22Rv1 (cell line): ENCODE measurements around the gene GNG7.
"Not testable (repeated sequence)": the region's sequence is repeated elsewhere in the genome, so short reads cannot be mapped to it uniquely, and the experiment has no call there.

ENCODE experiments used
- H3K27ac ChIP-seq: fragments of 450-650 bp; 2 replicates; pipeline ENCODE4 v1.5.1; 2017
- ZFX ChIP-seq: fragments of 450-650 bp; IDR thresholded peaks from 2 replicates; pipeline ENCODE4 v1.6.1; 2017; ENCODE audit warnings: antibody characterized with exemption, borderline replicate concordance
- TF ChIP-seq, protein P1 (sequence below): fragments of 450-650 bp; IDR thresholded peaks from 2 replicates; pipeline ENCODE4 v1.5.1; 2017; ENCODE audit warnings: mild to moderate bottlenecking

GNG7 gene

DNA sequence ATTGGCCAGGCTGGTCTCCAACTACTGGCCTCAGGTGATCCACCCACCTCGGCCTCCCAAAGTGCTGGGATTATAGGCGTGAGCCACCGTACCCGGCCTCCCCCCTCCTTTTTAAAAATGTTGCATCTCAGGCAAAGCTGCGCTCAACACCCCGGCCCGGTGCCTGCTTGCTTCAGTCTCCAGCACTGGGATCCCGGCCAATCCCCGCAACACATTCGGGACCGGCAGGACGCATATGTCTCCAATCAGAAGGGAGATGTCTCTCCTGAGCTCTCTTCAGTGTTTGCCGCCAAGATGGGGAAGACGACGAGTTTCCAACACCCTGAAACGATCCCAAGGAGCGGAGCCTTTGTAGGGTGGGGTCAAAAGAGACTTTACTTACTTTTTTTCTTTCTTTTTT lies 16.1 kb downstream of the GNG7 start:
- no peak for TF ChIP-seq ZFX
- TF ChIP-seq, protein P1, sequence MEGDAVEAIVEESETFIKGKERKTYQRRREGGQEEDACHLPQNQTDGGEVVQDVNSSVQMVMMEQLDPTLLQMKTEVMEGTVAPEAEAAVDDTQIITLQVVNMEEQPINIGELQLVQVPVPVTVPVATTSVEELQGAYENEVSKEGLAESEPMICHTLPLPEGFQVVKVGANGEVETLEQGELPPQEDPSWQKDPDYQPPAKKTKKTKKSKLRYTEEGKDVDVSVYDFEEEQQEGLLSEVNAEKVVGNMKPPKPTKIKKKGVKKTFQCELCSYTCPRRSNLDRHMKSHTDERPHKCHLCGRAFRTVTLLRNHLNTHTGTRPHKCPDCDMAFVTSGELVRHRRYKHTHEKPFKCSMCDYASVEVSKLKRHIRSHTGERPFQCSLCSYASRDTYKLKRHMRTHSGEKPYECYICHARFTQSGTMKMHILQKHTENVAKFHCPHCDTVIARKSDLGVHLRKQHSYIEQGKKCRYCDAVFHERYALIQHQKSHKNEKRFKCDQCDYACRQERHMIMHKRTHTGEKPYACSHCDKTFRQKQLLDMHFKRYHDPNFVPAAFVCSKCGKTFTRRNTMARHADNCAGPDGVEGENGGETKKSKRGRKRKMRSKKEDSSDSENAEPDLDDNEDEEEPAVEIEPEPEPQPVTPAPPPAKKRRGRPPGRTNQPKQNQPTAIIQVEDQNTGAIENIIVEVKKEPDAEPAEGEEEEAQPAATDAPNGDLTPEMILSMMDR = no peak
- H3K27ac ChIP-seq = no peak overlapping the region

DNA sequence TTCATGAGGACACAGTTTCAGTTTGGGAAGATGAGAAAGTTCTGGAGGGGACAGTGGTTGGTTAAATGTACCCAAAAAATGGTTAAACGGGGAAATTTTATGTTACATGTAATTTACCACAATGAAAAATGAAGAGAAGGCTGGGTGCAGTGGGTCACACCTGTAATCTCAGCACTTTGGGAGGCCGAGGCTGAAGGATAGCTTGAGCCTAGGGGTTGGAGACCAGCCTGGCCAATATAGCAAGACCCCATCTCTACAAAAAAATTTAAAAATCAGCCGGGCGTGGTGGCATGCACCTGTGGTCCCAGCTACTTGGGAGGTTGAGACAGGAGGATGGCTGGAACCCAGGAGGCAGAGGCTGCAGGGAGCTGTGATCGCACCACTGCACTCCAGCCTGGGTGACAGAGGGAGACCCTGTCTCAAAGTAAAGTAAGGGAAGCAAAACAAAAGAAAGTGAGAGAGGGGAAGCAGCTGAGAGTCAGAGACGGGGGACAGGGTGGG lies 17.2 kb downstream of the GNG7 start:
- no peak overlapping the region for H3K27ac ChIP-seq
- TF ChIP-seq, protein P1 = no peak
- no peak for TF ChIP-seq ZFX

DNA sequence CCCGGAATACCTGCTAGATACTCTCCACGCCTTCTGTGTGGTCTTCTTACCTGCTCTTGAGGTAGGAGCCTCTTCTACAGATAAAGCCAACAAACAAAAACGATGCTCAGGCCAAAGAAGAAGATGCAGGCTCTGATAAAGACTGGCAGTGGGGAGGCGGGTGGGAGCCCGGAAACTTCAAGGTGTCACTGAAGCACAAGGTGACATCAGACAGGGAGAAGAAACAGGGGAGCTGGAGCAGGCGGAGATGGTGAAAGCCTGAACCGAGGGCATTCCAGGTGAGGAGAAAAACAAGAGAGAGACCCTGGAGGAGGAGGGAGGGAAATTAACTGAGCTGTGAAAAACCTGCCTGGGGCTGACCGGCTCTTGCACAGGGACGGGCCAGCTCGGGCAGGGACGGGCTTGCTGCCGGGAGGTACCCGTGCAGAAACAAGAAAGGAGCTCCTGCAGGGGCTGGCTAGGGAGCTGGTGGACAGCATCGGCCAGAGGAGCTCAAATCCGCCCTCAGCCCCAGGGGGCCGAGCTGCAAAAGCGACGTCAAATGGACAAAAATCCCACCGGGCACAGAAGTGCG lies 19.0 kb downstream of the GNG7 start:
- TF ChIP-seq ZFX = no peak
- TF ChIP-seq, protein P1 = no peak
- H3K27ac ChIP-seq = no peak overlapping the region

DNA sequence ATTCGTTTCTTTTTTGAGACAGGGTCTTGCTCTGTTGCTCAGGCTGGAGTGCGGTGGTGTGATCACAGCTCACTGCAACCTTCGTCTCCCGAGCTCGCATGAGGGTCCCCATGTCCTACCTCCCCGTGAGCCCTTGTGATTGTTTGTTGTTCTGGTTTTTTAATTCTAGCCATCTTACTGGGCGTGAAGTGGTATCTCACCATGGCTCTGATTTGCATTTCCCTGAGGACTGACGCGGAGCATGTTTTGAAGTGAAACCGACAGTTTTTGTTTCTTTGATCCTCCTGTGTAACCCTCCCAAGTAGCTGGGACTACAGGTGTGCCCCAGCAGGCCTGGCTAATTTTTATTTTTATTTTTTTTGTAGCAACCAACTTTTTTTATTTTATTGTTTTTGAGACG lies 21.7 kb downstream of the GNG7 start:
- no peak overlapping the region for H3K27ac ChIP-seq
- TF ChIP-seq, protein P1 = no peak
- no peak for TF ChIP-seq ZFX

DNA sequence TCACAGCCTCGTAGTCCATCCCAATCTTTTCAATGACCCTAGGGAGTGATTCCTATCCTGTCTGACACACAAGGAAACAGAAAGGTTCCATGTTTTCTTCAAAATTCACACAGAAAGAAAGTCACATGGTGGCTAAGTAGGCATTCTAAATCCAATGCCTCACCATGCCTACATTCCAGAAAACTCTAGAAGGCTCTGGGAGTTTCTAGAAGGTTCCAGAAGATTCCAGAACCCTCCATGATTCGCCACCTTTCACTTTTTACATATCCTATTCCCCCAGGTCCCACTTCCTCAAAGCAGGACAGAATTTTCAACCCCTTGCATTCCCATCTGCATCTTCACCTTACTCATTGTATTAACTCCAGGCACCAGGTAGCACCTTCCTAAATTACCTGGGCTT lies 23.1 kb downstream of the GNG7 start:
- no peak for TF ChIP-seq ZFX
- H3K27ac ChIP-seq = no peak overlapping the region

DNA sequence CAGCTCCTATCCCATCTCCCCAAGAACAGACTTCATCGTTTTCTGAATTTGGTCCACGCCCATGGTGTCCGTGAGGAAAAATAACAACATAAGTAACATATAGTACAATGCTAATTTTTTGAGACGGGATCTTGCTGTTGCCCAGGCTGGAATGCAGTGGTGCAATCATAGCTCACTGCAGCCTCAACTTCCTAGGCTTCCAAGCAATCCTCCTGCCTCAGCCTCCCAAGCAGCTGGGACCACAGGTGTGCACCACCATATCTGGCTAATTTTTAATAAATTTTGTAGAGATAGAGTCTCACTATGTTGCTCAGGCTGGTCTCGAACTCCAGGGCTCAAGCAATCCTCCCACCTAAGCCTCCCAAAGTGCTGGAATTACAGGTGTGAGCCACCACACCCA lies 23.5 kb downstream of the GNG7 start:
- not testable (repeated sequence) for H3K27ac ChIP-seq

DNA sequence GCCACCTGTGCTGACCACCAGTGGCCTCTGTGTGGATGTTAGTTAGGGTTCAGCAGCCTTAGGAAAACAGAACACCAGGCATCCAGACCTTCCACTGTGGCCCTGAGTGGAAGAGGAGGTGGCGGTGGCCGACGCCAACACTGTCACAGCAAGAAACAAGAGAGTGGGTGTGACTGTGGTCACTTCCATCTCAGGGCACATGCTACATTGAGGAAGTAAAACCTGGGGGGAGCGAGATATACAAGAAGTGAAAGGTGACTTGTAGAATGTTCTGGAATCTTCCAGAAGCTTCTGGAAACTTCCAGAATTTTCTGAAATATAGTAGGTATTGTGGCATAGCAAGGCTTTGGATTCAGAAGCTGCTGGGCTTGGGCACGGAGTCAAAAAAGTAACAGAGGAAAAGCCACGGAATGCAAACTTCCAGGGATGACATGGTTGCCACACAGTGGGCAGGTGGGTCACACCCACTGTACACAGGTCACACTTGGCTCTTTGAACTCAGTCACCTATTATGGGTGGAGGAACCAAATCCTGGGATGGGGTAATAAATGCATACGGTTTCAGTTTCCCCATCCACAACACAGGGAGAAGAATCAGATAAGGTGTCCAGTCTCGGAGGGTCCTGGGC lies 24.3 kb downstream of the GNG7 start:
- no peak for TF ChIP-seq ZFX
- TF ChIP-seq, protein P1 = no peak
- H3K27ac ChIP-seq = no peak overlapping the region

DNA sequence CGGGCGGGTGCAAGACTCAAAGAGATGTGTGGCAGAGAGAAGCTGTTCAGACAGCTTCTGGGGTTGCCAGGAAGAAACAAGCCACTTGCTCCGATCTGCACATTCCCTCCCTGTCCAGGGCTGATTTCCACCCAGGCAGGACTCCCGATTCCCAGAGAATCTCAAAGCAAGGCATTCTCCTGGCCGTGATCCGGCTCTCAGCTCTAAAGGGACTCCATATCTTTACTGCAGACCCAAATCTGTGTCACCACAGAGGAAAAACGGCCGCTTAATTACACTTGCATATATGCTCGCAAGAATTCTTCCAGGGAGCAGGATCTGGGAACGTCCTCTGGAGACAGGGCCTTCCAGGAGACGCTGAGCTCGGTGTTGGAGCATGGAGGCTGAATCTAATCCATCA lies 25.7 kb downstream of the GNG7 start:
- TF ChIP-seq, protein P1 = no peak
- TF ChIP-seq ZFX = no peak
- no peak overlapping the region for H3K27ac ChIP-seq
